GM12873 (cell line): ENCODE measurements around the gene APOA4.

Source experiments
- CTCF ChIP-seq: IDR thresholded peaks from 2 replicates; pipeline ENCODE4 v1.5.1; 2012; ENCODE audit warnings: low read depth, mild to moderate bottlenecking, moderate library complexity, low read length, control low read depth; ENCODE audit not compliant: insufficient read depth; ENCODE audit errors: missing control alignments

The APOA4 gene

GRCh38 chr11:116857936-116858335, 34.8 kb upstream of the APOA4 start:
- no peak for TF ChIP-seq CTCF

DNA sequence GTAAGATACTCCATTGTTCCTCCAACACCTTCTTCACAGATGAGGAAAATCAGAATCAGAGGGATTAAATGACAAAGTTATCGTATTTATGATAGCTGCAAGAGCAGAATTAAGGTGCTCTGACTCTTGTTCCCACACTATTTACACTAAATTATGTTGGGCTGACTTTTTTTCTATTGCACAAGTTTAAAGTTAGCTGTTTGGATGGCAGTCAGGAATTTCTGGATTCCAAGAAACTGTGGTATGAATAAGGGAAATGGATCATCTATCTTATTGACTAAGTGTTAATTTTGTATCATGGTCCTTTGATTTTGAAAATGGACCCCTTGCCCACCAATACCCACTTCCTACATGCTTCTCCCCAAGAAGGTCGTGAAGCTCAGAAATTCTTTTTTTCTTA, 34.2 kb upstream of the APOA4 start:
- no peak for TF ChIP-seq CTCF

DNA sequence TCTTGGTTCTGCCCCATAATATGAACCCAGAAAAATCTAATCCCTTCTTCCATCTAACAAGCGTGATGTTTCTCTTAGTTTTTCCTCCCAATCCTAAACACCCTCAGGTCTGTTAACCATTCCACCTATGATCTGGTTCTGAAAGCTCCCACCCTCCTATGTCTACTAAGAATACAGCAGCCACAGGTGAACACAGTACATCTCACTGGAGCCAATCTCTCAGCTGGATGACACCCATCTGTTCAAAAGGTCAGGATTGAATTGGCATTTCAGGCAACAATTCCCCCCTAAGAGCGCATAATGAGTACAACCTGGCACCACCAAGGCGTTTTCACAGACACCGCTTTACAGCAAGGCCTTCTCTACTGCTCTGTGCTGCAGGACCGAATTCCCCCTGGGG, 33.3 kb upstream of the APOA4 start:
- TF ChIP-seq CTCF = no peak

DNA sequence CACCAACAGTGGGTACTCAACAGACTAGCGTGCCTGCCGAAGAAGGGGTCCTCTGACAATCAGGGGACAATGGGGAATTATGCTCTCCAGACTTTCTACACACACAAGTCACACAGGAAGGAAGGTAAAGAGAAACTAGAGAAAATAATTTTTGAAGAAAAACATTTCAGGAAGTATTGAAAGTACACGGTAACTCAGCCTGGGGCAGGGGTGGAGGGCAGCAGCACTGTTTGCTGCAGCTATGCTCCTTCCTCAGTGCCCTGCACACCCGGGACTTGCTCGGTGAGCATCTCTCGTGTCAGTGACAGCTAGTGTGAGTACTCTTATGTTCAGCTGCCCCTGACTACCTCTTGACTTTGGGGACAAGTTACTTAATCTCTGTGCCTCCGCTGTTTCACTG, 32.3 kb upstream of the APOA4 start:
- no peak for TF ChIP-seq CTCF

- TF ChIP-seq CTCF = no peak
Observed at GRCh38 chr11:116853461-116854073, 30.5 kb upstream of the APOA4 start.

GRCh38 chr11:116852261-116853031, 29.3 kb upstream of the APOA4 start:
- no peak for TF ChIP-seq CTCF

GRCh38 chr11:116851626-116852025, 28.5 kb upstream of the APOA4 start:
- TF ChIP-seq CTCF = no peak
